Sigmoid colon (tissue), 7 donors: ENCODE measurements around the gene RARG. TPM values are rescaled to one million over a fixed set of nuclear protein-coding genes. Genes with fewer than 3 reads are reported as not detected.
A peak's percentile ranks its signal among the peaks of the same experiment; 100 is the strongest.

Source experiments
- DNase-seq: peaks from one replicate; pipeline ENCODE4 v3.0.0-alpha.2; 2019
- H3K27ac ChIP-seq, 4 donors: fragments of 200-600 bp; sonication (generic); one replicate each; pipeline ENCODE4 v1.5.1; 2016 to 2019; ENCODE audit warnings: mild to moderate bottlenecking in 1 of 4
- H3K27me3 ChIP-seq, 3 donors: fragments of 200-600 bp; sonication (generic); one replicate each; pipeline ENCODE4 v1.5.1; 2019; ENCODE audit warnings: mild to moderate bottlenecking in 1 of 3
- H3K36me3 ChIP-seq, 4 donors: fragments of 200-600 bp; sonication (generic); one replicate each; pipeline ENCODE4 v1.5.1; 2016 to 2019
- H3K4me1 ChIP-seq, 4 donors: fragments of 200-600 bp; sonication (generic); one replicate each; pipeline ENCODE4 v1.5.1; 2017 to 2019
- H3K4me3 ChIP-seq, 4 donors: fragments of 200-600 bp; sonication (generic); one replicate each; pipeline ENCODE4 v1.5.1; 2017 to 2019; ENCODE audit warnings: mild to moderate bottlenecking in 2 of 4, moderate library complexity in 1 of 4
- H3K9me3 ChIP-seq, 4 donors: fragments of 200-600 bp in 3 of 4; sonication (generic) in 3 of 4; one replicate each; pipeline versions ENCODE4 v1.5.1 to v1.6.1; 2013 to 2019
- CTCF ChIP-seq, 4 experiments: fragments of 450-650 bp in 3 of 4; fragments of 200-600 bp in 1 of 4; IDR thresholded peaks; one replicate each; pipeline ENCODE4 v1.5.1; 2016 to 2019; ENCODE audit warnings: antibody characterized with exemption in 4 of 4, mild to moderate bottlenecking in 3 of 4, moderate library complexity in 2 of 4
- EP300 ChIP-seq, 4 donors: sonication (generic); formaldehyde crosslinking; IDR thresholded peaks; one replicate each; pipeline ENCODE4 v1.6.1; 2017; ENCODE audit warnings: antibody characterized with exemption in 4 of 4
- POLR2A ChIP-seq, 2 donors: fragments of 450-650 bp; IDR thresholded peaks; one replicate each; pipeline ENCODE4 v1.6.1; 2016; ENCODE audit warnings: antibody characterized with exemption in 2 of 2, mild to moderate bottlenecking in 2 of 2, moderate library complexity in 2 of 2
- POLR2AphosphoS5 ChIP-seq, 4 donors: sonication (generic); formaldehyde crosslinking; IDR thresholded peaks; one replicate each; pipeline ENCODE4 v1.6.1; 2017; ENCODE audit warnings: antibody characterized with exemption in 4 of 4
- WGBS, 2 donors: extraction: QIAGEN DNeasy Blood & Tissue Kit; methylation state at CpG; one replicate each; pipeline ENCODE4 v1.1.7; 2013; 5-methylcytosine and 5-hydroxymethylcytosine counted together
- intact Hi-C: fragments of 100-400 bp; cut with DNase I; formaldehyde crosslinking; loops from one replicate; pipeline ENCODE4 v1.15.1; 2023
- polyA plus RNA-seq, 3 donors: library from polyadenylated mRNA; stranded (reverse); fragments of 200-250 nt; gene quantifications; one replicate each; pipeline ENCODE4 v1.2.3, GENCODE V29; 2013
- total RNA-seq, 4 donors: library from RNA; depleted of rRNA; stranded (reverse); fragments of >200 nt; gene quantifications; one replicate each; pipeline ENCODE4 v1.1.0, GENCODE V29; 2016
- donor health status: healthy with polysubstance abuse.
- donor health status: Bipolar disorder and iron deficiency.
- donor health status: healthy.

The RARG gene
- total and polyA plus RNA-seq, 7 donors: 3.2 to 17.2 (median 10.3) TPM

DNA sequence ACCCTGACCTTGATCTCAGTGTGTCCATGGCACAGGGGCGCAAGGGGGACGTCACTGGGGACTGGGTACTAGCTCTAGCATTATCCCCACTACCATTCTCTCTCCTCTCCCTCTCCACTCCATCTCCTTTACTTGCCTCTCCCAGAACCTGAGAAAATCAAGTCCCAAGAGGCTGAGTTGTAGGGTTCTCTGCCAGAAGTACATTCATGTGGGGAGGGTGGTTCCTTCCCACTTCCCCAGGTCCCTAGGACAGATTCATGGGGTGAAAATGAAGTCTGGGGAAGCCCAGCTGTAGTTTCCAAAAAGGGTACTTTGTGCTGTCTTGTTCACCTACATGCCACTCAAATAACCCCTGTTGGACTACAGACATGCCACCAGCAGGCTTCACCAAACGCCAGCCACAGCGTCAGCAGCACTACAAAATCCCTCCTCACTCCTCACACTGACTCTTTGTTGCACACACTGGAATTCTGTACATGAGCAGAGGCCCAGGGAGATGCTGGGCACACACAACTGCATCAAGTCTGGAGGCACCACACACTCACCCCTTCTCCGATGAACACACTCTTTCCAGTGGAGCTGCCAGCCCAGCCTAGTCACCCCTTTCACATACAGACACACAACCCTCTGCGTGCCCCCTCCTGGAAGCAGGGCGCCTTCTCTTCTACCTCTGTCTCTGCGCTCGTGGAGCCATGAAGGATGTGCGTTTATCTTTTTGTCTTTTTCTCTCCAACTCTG, 6.9 kb downstream of the RARG start:
- Histone ChIP-seq H3K36me3 (peaks cover 0 to 8% (median 3%) of the 10 kb centered on the region in 4 donors), H3K4me3 (no peak overlapping the region), H3K4me1 (peaks cover 0 to 53% (median 48%) of the 10 kb centered on the region in 4 donors), H3K9me3 (no peaks in the 10 kb centered on the region), H3K27ac (peak overlapping the region; percentile 95 to 100 (median 99)), H3K27me3 (no peaks in the 10 kb centered on the region)
- TF ChIP-seq EP300 (IDR thresholded peaks at IDR 0.05) (no peak), POLR2AphosphoS5 (IDR thresholded peaks at IDR 0.05) (peak in 1 of 4 donors; percentile 15)
- intact Hi-C loops: no loop called here
- WGBS, 2 donors: 84 to 85% methylated on average over 10 of the region's 10 CpGs
- no peak for DNase-seq

- Histone ChIP-seq H3K4me1 (peaks cover 0 to 48% (median 46%) of the 10 kb centered on the region in 4 donors), H3K9me3 (no peaks in the 10 kb centered on the region), H3K27me3 (no peaks in the 10 kb centered on the region), H3K36me3 (peaks cover 0 to 8% (median 3%) of the 10 kb centered on the region in 4 donors), H3K4me3 (no peak overlapping the region), H3K27ac (peak overlapping the region; percentile 95 to 100 (median 99))
- intact Hi-C loops: no loop called here
- WGBS, 2 donors: 50 to 66% methylated on average over 11 of the region's 11 CpGs
- TF ChIP-seq CTCF (IDR thresholded peaks at IDR 0.05) (peak in 2 of 4 experiments; percentile 8 to 22), EP300 (IDR thresholded peaks at IDR 0.05) (no peak), POLR2A (IDR thresholded peaks at IDR 0.05) (no peak), POLR2AphosphoS5 (IDR thresholded peaks at IDR 0.05) (no peak)
- DNase-seq: no peak
These were observed 7.7 kb downstream of the RARG start for GRCh38 chr12:53224061-53224896.

GRCh38 chr12:53223389-53224060, 8.5 kb downstream of the RARG start:
- H3K27me3 ChIP-seq: no peaks in the 10 kb centered on the region
- peak overlapping the region in 1 of 4 donors; percentile 6 for H3K4me3 ChIP-seq
- intact Hi-C loops: no loop called here
- H3K36me3 ChIP-seq: peaks cover 0 to 8% (median 3%) of the 10 kb centered on the region in 4 donors
- 11 to 16% methylated on average over 16 of the region's 16 CpGs for WGBS, 2 donors
- peak; percentile 83 for DNase-seq
- no peaks in the 10 kb centered on the region for H3K9me3 ChIP-seq
- H3K27ac ChIP-seq: peak overlapping the region; percentile 95 to 100 (median 99)
- peaks cover 0 to 54% (median 47%) of the 10 kb centered on the region in 4 donors for H3K4me1 ChIP-seq
- no peak for TF ChIP-seq POLR2A (IDR thresholded peaks at IDR 0.05)
- TF ChIP-seq CTCF (IDR thresholded peaks at IDR 0.05): no peak
- no peak for TF ChIP-seq EP300 (IDR thresholded peaks at IDR 0.05)
- no peak for TF ChIP-seq POLR2AphosphoS5 (IDR thresholded peaks at IDR 0.05)

GRCh38 chr12:53222806-53223261, 9.2 kb downstream of the RARG start:
- TF ChIP-seq CTCF (IDR thresholded peaks at IDR 0.05) (no peak), POLR2A (IDR thresholded peaks at IDR 0.05) (no peak), POLR2AphosphoS5 (IDR thresholded peaks at IDR 0.05) (no peak), EP300 (IDR thresholded peaks at IDR 0.05) (no peak)
- DNase-seq: no peak
- Histone ChIP-seq H3K27ac (peak overlapping the region; percentile 95 to 100 (median 99)), H3K27me3 (no peaks in the 10 kb centered on the region), H3K9me3 (no peaks in the 10 kb centered on the region), H3K4me1 (peaks cover 0 to 61% (median 53%) of the 10 kb centered on the region in 4 donors), H3K36me3 (peaks cover 0 to 8% (median 3%) of the 10 kb centered on the region in 4 donors), H3K4me3 (no peak overlapping the region)
- WGBS, 2 donors: 62 to 76% methylated on average over 4 of the region's 4 CpGs
- intact Hi-C loops: no loop called here
